ENCODE measurements around the gene HIPK2.

The HIPK2 gene

DNA sequence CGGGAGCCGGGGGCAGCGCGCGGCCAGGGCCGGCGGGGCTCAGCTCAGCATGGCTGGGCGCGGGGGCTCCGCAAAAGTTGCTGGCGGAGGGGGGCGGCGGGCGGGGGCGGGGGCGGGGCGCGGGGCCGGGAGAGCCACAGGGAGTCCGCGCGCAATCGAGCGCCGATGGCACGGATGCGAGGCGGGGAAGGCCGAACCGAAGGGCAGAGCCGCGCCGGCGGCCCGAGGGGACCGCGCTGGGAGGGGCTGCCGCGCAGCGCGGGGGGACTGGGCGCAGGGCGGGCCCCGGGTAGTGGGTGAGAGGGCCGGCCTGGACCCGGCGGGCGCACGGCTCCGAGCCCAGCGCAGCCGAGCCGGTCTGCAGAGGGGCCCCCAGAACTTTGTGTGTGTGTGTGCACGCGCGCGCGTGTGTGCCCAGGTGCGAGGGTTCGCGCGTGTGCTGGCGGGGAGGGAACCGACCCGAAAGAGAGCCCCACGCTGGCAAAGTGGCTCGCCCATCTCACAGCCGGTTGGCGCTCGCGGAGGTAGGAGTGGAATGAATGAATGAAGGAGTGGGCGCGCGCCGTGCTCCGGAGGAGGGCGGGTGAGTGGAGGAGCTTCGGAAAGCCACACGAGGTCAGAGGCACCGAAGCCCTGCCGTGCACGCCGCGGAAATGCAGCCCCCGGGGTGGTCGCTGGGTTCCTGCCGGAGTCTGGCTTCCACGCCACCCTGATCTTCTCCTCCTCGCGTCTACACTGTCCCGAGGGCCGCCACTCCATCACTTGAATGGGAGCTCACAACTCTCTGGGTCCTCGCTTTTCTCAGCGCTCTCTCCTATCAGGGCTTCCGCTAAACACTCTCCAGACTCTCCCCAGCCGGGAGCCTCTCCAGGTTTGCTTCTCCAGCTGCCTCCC lies at the start of gene HIPK2:
Gene HIPK2, minus strand, starts transcription at position 51 of the 894 bp plus-strand sequence. CDS start 375 bp downstream, outside the sequence.
- no peak for TF ChIP-seq CTCF (conservative IDR thresholded peaks at IDR 0.05)
- H3K27ac ChIP-seq = peak within 1 kb of the TSS; percentile 100

DNA sequence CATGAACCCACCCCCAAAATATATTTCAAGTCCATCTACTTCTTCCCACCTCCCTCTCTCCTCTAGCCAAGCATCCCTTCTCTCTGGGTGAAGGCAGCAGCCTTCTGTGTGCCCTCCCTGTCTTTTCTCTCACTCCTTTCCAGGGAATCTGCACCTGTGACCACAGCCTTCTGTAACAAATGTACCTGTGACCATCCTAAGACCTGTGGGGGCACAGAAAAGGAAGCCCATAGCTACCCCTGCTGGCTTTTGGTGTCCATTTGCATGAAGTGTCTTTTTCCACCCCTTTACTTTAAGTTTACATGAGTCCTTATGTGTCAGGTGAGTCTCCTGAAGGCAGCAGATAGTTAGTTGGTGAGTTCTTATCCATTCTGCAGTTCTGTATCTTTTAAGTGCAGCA lies 49.2 kb upstream of the HIPK2 start:
- no peak for TF ChIP-seq CTCF (conservative IDR thresholded peaks at IDR 0.05)
- peak overlapping the region; percentile 54; the same call in 1 of the 2 replicates for H3K27ac ChIP-seq

GRCh38 chr7:139825666-139826290 lies 48.0 kb upstream of the HIPK2 start:
- H3K27ac ChIP-seq = no peak overlapping the region

DNA sequence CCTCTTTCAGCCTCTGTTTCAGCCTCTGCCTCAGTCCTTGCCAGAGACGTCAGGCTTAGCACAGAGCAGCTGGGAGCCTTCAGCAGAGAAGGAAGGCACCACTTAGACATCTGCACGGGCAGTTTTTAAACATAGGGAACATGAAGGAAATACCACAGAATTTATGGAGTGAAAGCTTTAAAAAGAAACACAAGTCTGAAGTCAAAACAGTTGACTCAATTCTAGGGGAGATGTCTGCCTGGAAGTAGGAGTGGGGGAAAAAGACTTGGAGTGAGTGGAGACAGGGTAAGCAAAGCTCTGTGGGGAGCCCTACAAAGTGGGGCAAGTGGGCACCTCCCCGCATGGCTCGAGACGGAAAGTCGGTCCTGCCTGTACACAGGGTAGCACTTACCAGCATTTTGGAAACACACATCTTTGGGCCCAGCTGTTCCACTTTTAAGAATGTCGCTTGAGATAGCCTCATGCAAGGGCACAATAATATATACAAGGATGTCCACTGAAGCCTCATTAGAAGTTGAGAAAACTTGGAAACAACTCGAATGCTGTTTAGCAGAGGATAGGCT lies 46.2 kb upstream of the HIPK2 start:
- H3K27ac ChIP-seq = no peak overlapping the region
- TF ChIP-seq CTCF (conservative IDR thresholded peaks at IDR 0.05) = no peak

More at GRCh38 chr7:139825666-139826290, 48.0 kb upstream of the HIPK2 start:
- TF ChIP-seq CTCF (conservative IDR thresholded peaks at IDR 0.05) = no peak

DNA sequence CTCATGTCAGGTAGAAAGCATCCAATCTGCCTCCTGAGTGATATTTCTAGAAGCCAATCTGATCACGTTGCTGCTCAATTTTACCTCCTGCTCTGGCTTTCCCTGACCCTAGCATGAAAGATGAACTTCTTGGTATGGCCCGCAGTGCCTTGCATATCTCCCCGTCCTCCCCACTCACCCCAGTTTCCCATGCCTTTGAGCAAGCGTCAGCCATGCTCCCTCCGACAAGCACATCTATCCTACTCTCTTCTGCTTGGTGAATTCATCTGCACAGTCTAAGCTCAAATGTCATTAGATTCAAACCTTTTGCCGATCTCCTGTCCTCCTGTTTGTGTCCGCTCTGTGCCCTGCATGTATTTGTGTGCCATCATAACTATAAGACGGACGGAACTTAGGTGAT lies 45.1 kb upstream of the HIPK2 start:
- no peak overlapping the region for H3K27ac ChIP-seq
- TF ChIP-seq CTCF (conservative IDR thresholded peaks at IDR 0.05) = no peak

DNA sequence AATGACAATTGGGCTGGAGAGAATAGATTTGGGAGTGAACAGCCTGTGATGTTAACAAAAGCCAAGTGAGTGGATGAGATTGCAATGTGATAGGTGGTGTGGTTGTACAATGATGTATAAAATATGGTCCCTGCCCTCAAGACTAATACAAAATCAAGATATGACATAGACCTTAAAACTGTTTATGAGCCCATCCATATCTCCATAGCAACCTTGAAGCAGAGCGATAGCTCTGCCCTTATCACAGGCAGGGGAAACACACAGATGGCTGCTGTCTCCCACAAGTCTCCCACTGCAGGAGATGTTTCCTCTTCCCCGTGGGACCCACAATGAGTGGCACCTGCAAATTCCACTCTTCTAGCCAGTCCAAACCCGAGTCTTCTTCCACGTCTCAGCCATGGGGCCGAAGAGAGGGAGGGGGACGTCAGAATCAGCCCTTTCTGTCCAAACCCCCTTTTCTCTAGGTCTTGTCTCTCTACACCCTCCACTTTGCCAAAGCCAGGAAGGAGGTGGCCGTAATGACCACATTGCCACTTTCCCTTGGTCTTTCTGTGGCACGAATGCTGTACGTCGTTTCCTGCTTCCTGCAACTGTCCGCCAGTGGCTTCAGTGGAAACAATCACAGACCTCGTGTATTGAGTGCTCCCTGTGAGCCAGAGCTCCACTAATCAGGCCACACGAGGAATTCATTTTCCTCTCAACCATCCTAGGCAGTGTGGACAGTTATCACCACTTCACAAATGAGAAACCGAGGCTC lies 43.7 kb upstream of the HIPK2 start:
- no peak overlapping the region for H3K27ac ChIP-seq
- TF ChIP-seq CTCF (conservative IDR thresholded peaks at IDR 0.05) = no peak
